ENCODE data around the gene AP4S1. TPM values are rescaled to one million over a fixed set of nuclear protein-coding genes. Genes with fewer than 3 reads are reported as not detected.
A peak's percentile ranks its signal among the peaks of the same experiment; 100 is the strongest.
"Not testable (repeated sequence)": the region's sequence is repeated elsewhere in the genome, so short reads cannot be mapped to it uniquely, and the experiment has no call there.

Gene AP4S1
- total and polyA plus RNA-seq, 7 donors, result 4.2 to 13.9 (median 6.0) TPM

DNA sequence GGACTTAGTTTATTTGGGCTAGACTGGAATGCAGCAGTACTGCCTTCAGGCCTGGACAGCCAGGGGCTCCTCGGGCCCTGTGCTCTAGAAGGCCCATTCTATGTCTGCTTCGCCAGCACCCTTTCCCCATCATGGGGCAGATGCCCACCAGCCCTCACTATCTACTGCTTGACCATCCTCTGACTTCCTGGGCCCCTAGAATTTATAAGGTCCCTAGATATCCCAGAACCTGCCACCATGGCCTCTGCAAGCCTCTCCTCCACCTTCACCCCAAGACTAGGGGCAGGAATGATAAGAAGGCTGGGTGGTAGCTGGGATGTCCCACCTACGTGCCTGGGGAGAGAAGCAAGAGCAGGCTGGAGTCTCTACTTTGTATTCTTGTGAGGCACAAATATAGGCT lies 59.6 kb downstream of the AP4S1 start:
- intact Hi-C loops (cut with DNase I), result loop anchor here (5.0 to 10.0 kb wide), 2 partner anchors 58 to 60 kb away; partner anchors contain the start of genes AP4S1 (in 2 of the 2) and STRN3 (in 2 of the 2)
- TF ChIP-seq, protein P1, sequence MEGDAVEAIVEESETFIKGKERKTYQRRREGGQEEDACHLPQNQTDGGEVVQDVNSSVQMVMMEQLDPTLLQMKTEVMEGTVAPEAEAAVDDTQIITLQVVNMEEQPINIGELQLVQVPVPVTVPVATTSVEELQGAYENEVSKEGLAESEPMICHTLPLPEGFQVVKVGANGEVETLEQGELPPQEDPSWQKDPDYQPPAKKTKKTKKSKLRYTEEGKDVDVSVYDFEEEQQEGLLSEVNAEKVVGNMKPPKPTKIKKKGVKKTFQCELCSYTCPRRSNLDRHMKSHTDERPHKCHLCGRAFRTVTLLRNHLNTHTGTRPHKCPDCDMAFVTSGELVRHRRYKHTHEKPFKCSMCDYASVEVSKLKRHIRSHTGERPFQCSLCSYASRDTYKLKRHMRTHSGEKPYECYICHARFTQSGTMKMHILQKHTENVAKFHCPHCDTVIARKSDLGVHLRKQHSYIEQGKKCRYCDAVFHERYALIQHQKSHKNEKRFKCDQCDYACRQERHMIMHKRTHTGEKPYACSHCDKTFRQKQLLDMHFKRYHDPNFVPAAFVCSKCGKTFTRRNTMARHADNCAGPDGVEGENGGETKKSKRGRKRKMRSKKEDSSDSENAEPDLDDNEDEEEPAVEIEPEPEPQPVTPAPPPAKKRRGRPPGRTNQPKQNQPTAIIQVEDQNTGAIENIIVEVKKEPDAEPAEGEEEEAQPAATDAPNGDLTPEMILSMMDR (IDR thresholded peaks at IDR 0.05), result no peak

DNA sequence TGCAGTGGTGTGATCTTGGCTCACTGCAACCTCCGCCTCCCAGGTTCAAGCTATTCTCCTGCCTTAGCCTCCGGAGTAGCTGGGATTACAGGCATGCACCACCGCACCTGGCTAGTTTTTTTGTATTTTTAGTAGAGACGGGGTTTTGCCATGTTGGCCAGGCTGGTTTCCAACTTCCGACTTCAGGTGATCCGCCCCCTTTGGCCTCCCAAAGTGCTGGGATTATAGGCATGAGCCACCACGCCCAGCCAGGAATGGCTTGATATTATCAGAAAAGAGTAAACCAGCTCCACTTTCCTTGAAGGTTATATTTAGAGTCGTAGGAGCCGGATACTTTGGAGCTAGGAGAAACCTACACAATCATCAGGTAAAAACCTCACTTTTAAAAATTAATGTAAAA lies 61.0 kb downstream of the AP4S1 start:
- WGBS, 3 donors, result 85 to 96% (median 89%) methylated on average over 9 of the region's 9 CpGs
- not testable (repeated sequence) for H3K27me3 ChIP-seq (ENCODE audit: insufficient read depth in 3 of 3, low read length in 2 of 3)

More for the DNA sequence above, 59.6 kb downstream of the AP4S1 start:
- no peaks in the 10 kb centered on the region for H3K9me3 ChIP-seq
- peaks cover 3% of the 10 kb centered on the region for H3K4me1 ChIP-seq
- H3K36me3 ChIP-seq (ENCODE audit: insufficient read depth in 1 of 2, low read depth in 1 of 2), result peaks cover 3 to 7% of the 10 kb centered on the region in 2 donors
- H3K27ac ChIP-seq, result no peak overlapping the region
- 96 to 100% (median 98%) methylated on average over 3 of the region's 3 CpGs for WGBS, 3 donors
- ATAC-seq (no peak), DNase-seq (no peak)
- H3K4me3 ChIP-seq, result no peak overlapping the region
- no peaks in the 10 kb centered on the region for H3K27me3 ChIP-seq (ENCODE audit: insufficient read depth in 3 of 3, low read length in 2 of 3)

DNA sequence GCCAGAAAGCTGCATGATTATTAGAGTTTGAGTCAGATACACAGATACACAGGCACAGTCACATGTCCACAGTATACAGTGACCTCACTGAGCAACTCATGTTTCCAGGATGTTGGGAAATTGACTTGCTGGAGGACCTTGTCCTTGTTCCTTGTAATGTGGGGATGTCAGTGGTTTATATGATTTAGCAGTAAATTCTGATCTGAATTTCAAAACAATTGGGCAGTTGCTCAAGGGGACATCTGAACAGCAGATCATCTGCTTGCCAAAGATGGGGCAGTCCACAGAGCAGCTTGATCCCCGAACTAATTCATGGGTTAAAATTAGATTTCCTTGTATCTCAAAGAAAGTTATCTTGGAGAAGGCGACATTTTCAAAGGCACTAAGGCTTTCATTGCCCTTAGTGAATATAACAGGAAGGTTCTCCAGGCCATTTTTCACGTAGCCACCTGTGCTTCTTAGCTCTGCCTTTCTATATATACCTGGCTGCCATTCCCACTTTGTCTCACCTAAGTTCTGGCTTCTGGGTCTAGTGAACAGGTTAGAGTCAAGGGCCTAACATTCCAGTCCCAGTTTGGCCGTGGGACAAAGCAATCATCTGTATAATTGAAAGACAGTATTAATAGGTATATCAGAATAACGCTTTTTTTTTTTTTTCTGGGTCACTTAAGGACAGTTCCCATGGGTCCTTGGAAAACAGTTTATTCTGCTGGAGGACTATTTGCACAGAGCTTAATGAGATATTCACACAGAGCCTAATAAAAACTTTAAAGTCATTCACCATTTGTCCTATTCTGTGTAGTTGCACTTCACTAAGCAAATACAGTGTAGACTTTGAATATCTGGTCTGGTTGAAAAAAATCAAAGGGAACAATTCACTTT lies 65.7 kb downstream of the AP4S1 start:
- Histone ChIP-seq H3K36me3 (ENCODE audit: insufficient read depth in 1 of 2, low read depth in 1 of 2) (no peaks in the 10 kb centered on the region), H3K27ac (peak overlapping the region; percentile 95), H3K9me3 (no peaks in the 10 kb centered on the region), H3K27me3 (ENCODE audit: insufficient read depth in 3 of 3, low read length in 2 of 3) (no peaks in the 10 kb centered on the region), H3K4me1 (peaks cover 33% of the 10 kb centered on the region), H3K4me3 (no peak overlapping the region)
- DNase-seq, result no peak
- TF ChIP-seq, protein P1 (IDR thresholded peaks at IDR 0.05), result no peak
- ATAC-seq, result peak; percentile 92 to 96 (median 93)
- intact Hi-C loops (cut with DNase I), result no loop called here
- 23 to 29% (median 27%) methylated on average over 5 of the region's 5 CpGs for WGBS, 3 donors

More for the DNA sequence above, 61.0 kb downstream of the AP4S1 start:
- intact Hi-C loops (cut with DNase I), result loop anchor here (5.0 to 10.0 kb wide), 2 partner anchors 59 to 62 kb away; partner anchors contain the start of genes AP4S1 (in 2 of the 2) and STRN3 (in 2 of the 2)
- DNase-seq; H3K9me3 ChIP-seq; ATAC-seq; H3K36me3 ChIP-seq (ENCODE audit: insufficient read depth in 1 of 2, low read depth in 1 of 2); H3K4me3 ChIP-seq; H3K27ac ChIP-seq: not testable (repeated sequence)
- H3K4me1 ChIP-seq, result peaks cover 16% of the 10 kb centered on the region

DNA sequence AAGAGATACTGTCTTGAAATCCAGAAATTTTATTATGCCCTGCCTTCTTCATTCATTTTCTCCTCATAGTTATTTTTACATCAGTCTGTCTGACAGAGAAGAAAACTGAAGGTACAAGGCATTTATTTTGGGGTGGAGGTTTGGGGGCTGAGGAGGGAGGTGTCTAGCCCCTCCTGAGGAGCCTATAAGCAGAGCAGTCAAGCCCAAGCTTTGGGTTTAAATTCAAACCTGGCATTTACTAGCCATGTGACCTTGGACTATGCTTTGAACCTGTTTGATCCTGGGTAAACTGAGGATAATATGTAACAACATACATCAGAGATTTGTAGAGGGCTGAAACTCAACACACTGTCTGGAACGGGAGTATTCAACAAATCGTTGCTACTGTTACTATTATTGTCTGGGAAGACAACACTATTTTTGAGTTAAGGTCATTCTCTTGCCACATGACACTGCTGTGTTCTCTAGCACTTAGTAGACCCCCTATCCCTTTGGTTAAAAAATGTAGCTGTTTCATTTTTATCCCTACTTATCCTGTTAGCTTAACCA lies 66.8 kb downstream of the AP4S1 start:
- no peaks in the 10 kb centered on the region for H3K27me3 ChIP-seq (ENCODE audit: insufficient read depth in 3 of 3, low read length in 2 of 3)
- peaks cover 0 to 8% of the 10 kb centered on the region in 2 donors for H3K36me3 ChIP-seq (ENCODE audit: insufficient read depth in 1 of 2, low read depth in 1 of 2)
- intact Hi-C loops (cut with DNase I), result no loop called here
- H3K9me3 ChIP-seq, result no peaks in the 10 kb centered on the region
- peak overlapping the region; percentile 95 for H3K27ac ChIP-seq
- no peak for DNase-seq
- TF ChIP-seq, protein P1 (IDR thresholded peaks at IDR 0.05), result no peak
- no peak overlapping the region for H3K4me3 ChIP-seq
- WGBS, 3 donors, result 59 to 77% (median 59%) methylated on average over 2 of the region's 2 CpGs
- peaks cover 33% of the 10 kb centered on the region for H3K4me1 ChIP-seq
- ATAC-seq, result no peak

DNA sequence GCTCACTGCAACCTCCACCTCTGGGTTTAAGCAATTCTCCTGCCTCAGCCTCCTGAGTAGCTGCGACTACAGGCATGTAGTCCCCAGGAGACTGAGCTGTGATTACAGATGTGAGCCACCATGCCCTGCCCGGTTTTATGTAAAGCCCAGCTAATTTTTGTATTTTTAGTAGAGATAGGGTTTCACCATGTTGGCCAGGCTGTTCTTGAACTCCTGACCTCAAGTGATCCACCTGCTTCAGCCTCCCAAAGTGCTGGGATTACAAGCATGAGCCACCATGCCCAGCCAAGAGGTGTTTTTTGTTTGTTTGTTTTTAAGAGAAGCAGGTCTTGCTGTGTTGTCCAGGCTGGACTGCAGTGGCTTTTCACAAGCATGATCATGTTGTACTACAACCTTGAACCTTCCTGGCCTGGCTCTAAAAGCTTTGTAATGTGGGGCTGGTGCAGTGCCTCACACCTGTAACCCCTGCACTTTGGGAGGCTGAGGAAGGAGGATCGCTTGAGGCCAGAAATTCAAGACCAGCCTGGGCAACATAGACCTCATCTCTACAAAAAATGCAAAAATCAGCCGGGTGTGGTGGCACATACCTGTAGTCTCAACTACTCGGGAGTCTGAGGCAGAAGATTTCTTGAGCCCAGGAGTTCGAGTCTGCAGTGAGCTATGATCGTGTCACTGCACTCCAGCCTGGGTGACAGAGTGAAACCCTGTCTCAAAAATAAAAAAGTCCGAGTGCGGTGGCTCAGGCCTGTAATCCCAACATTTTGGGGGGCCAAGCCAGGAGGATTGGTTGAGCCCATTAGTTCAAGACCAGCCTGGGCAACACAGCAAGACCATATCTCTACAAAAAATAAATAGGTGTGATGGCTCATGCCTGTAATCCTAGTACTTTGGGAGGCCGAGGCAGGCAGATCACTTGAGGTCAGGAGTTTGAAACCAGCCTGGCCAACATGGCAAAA lies 68.7 kb downstream of the AP4S1 start:
- ATAC-seq; intact Hi-C loops (cut with DNase I); H3K4me3 ChIP-seq; H3K27me3 ChIP-seq (ENCODE audit: insufficient read depth in 3 of 3, low read length in 2 of 3); DNase-seq; H3K9me3 ChIP-seq: not testable (repeated sequence)
- Histone ChIP-seq H3K36me3 (ENCODE audit: insufficient read depth in 1 of 2, low read depth in 1 of 2) (peaks cover 2 to 26% of the 10 kb centered on the region in 2 donors), H3K27ac (peak overlapping the region; percentile 95), H3K4me1 (peaks cover 33% of the 10 kb centered on the region)
- WGBS, 3 donors, result 73 to 86% (median 77%) methylated on average over 10 of the region's 10 CpGs

DNA sequence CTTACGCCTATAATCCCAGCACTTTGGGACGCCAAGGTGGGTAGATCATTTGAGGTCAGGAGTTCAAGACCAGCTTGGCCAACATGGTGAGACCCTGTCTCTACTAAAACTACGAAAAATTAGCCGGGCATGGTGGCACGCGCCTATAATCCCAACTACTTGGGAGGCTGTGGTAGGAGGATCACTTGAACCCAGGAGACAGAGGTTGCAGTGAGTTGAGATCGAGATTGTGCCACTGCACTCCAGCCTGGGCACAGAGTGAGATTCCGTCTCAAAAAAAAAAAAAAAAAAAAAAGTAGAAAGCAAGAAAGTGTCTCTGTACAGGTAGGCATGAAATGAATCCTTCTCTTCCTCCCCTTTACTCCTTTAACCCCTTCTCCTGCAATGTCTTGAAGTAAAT lies 70.4 kb downstream of the AP4S1 start:
- H3K36me3 ChIP-seq (ENCODE audit: insufficient read depth in 1 of 2, low read depth in 1 of 2), result peaks cover 2 to 43% of the 10 kb centered on the region in 2 donors
- ATAC-seq; H3K27me3 ChIP-seq (ENCODE audit: insufficient read depth in 3 of 3, low read length in 2 of 3); H3K9me3 ChIP-seq; H3K27ac ChIP-seq; intact Hi-C loops (cut with DNase I); H3K4me3 ChIP-seq; DNase-seq: not testable (repeated sequence)
- 95 to 96% (median 96%) methylated on average over 7 to 8 of the region's 8 CpGs for WGBS, 3 donors
- H3K4me1 ChIP-seq, result peaks cover 22% of the 10 kb centered on the region
